HFF-Myc (cell line): Measurements from ENCODE around the gene MGAT1.

Source experiments
- DNase-seq: peaks from one replicate; pipeline ENCODE4 v3.0.0-alpha.2; 2011; ENCODE audit warnings: low read depth; ENCODE audit errors: extremely low read depth
- H3K4me3 ChIP-seq: replicated peaks from 2 replicates; pipeline ENCODE4 v1.5.1; 2011; ENCODE audit warnings: low read depth, mild to moderate bottlenecking, control low read depth, low read length
- CTCF ChIP-seq: IDR thresholded peaks from 2 replicates; pipeline ENCODE4 v1.5.1; 2012; ENCODE audit warnings: mild to moderate bottlenecking, low read depth, low read length, control low read depth; ENCODE audit errors: missing control alignments

Gene MGAT1

GRCh38 chr5:180844858-180845257 is 42.3 kb upstream of the MGAT1 start:
- DNase-seq = no peak
- no peak overlapping the region for H3K4me3 ChIP-seq
- no peak for TF ChIP-seq CTCF

- DNase-seq = no peak
- no peak overlapping the region for H3K4me3 ChIP-seq
- TF ChIP-seq CTCF = no peak
Measured at GRCh38 chr5:180844432-180844831, 41.8 kb upstream of the MGAT1 start.

- no peak for TF ChIP-seq CTCF
- no peak overlapping the region for H3K4me3 ChIP-seq
- no peak for DNase-seq
Measured at GRCh38 chr5:180839935-180840334, 37.3 kb upstream of the MGAT1 start.

GRCh38 chr5:180839227-180839626 is 36.6 kb upstream of the MGAT1 start:
- no peak for TF ChIP-seq CTCF
- DNase-seq = no peak
- H3K4me3 ChIP-seq = no peak overlapping the region

- DNase-seq = no peak
- TF ChIP-seq CTCF = no peak
- no peak overlapping the region for H3K4me3 ChIP-seq
Measured at GRCh38 chr5:180837478-180837877, 34.9 kb upstream of the MGAT1 start.

GRCh38 chr5:180832638-180833068 is 30.0 kb upstream of the MGAT1 start:
- DNase-seq = no peak
- H3K4me3 ChIP-seq = no peak overlapping the region
- TF ChIP-seq CTCF = no peak
